Subcutaneous abdominal adipose tissue (tissue), 5 donors: ENCODE results near the gene MYL12B.

Experiments used
- H3K27ac ChIP-seq: one replicate; pipeline ENCODE4 v1.7.0; 2013; ENCODE audit warnings: low read depth, mild to moderate bottlenecking, inconsistent platforms, low read length, moderate library complexity
- H3K27me3 ChIP-seq, 5 donors: one replicate each; pipeline ENCODE4 v1.7.0; 2013; ENCODE audit warnings: low read length in 5 of 5, inconsistent platforms in 1 of 5; ENCODE audit not compliant: control insufficient read depth in 5 of 5, insufficient read depth in 4 of 5
- H3K36me3 ChIP-seq, 5 donors: one replicate each; pipeline ENCODE4 v1.7.0; 2013; ENCODE audit warnings: low read length in 5 of 5; ENCODE audit not compliant: control insufficient read depth in 5 of 5, insufficient read depth in 5 of 5
- H3K4me1 ChIP-seq, 5 donors: one replicate each; pipeline ENCODE4 v1.7.0; 2013; ENCODE audit warnings: low read length in 5 of 5, mild to moderate bottlenecking in 3 of 5, moderate library complexity in 1 of 5; ENCODE audit not compliant: control insufficient read depth in 5 of 5, insufficient read depth in 5 of 5
- H3K4me3 ChIP-seq, 5 donors: one replicate each; pipeline ENCODE4 v1.7.0; 2013; ENCODE audit warnings: low read length in 5 of 5, low read depth in 1 of 5
- H3K9ac ChIP-seq, 5 donors: one replicate each; pipeline ENCODE4 v1.7.0; 2013; ENCODE audit warnings: low read length in 5 of 5, mild to moderate bottlenecking in 4 of 5, moderate library complexity in 3 of 5
- H3K9me3 ChIP-seq, 5 donors: one replicate each; pipeline ENCODE4 v1.7.0; 2013; ENCODE audit warnings: low read length in 5 of 5; ENCODE audit not compliant: control insufficient read depth in 5 of 5
- donor health status: healthy.
- donor health status: healthy.
- donor health status: healthy.
- donor health status: healthy.
- donor health status: healthy.

The MYL12B gene

GRCh38 chr18:3256693-3257626 lies 5.0 kb upstream of the MYL12B start:
- Histone ChIP-seq H3K9me3 (no peaks in the 10 kb centered on the region), H3K9ac (no peak overlapping the region), H3K4me3 (no peak overlapping the region), H3K36me3 (peaks cover 39 to 59% (median 55%) of the 10 kb centered on the region in 5 donors), H3K27me3 (no peaks in the 10 kb centered on the region), H3K4me1 (peaks cover 0 to 34% (median 24%) of the 10 kb centered on the region in 5 donors), H3K27ac (no peak overlapping the region)

GRCh38 chr18:3257627-3258120 lies 4.3 kb upstream of the MYL12B start:
- H3K9me3 ChIP-seq: no peaks in the 10 kb centered on the region
- peaks cover 39 to 59% (median 55%) of the 10 kb centered on the region in 5 donors for H3K36me3 ChIP-seq
- peaks cover 0 to 31% (median 21%) of the 10 kb centered on the region in 5 donors for H3K4me1 ChIP-seq
- H3K27ac ChIP-seq: no peak overlapping the region
- H3K27me3 ChIP-seq: no peaks in the 10 kb centered on the region
- H3K9ac ChIP-seq: no peak overlapping the region
- no peak overlapping the region for H3K4me3 ChIP-seq

- Histone ChIP-seq H3K27ac (peak overlapping the region; percentile 98), H3K4me3 (peak overlapping the region; percentile 73 to 99 (median 95)), H3K9me3 (no peaks in the 10 kb centered on the region), H3K27me3 (no peaks in the 10 kb centered on the region), H3K9ac (peak overlapping the region; percentile 88 to 96 (median 95)), H3K4me1 (peaks cover 0 to 54% (median 50%) of the 10 kb centered on the region in 5 donors), H3K36me3 (peaks cover 16 to 29% (median 25%) of the 10 kb centered on the region in 5 donors)
Observed at GRCh38 chr18:3260995-3261372, 949 bp upstream of the MYL12B start.

GRCh38 chr18:3262234-3263131 lies 550 bp downstream of the MYL12B start:
- peak overlapping the region; percentile 98 for H3K27ac ChIP-seq
- H3K9ac ChIP-seq: peak overlapping the region; percentile 8 to 96 (median 95)
- H3K4me3 ChIP-seq: peak overlapping the region; percentile 73 to 99 (median 96)
- H3K27me3 ChIP-seq: no peaks in the 10 kb centered on the region
- no peaks in the 10 kb centered on the region for H3K9me3 ChIP-seq
- H3K4me1 ChIP-seq: peaks cover 0 to 61% (median 59%) of the 10 kb centered on the region in 5 donors
- H3K36me3 ChIP-seq: peaks cover 4 to 15% (median 11%) of the 10 kb centered on the region in 5 donors

DNA sequence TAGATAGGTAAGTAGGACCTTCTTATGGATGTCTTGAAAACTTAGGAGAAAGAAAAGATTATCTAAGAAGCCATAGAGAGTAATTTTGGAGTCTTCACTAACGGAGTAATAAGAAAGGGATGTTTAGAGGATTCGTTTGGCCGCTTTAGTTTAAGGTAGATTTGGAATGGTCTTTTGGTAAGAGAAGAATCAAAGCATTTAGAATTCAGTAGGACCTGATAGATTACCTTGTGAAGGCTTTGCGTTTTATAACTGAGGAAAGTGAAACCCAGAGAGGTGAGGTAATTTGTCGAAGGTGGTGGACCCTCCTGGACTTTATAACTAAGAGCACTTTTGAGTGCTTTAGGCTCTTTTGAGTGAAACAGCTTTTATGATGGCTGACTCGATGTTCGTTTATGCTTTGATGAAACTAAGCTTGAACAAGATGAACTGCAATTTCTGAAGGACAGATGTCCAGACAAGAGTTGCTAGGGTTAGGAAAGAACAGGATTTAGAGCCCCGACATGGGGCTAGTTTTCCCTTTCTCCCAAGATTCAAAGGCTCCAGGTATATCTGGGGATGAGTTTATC lies 1.3 kb downstream of the MYL12B start:
- Histone ChIP-seq H3K36me3 (peaks cover 0 to 7% (median 4%) of the 10 kb centered on the region in 5 donors), H3K27ac (peak overlapping the region; percentile 98), H3K27me3 (no peaks in the 10 kb centered on the region), H3K9me3 (no peaks in the 10 kb centered on the region), H3K4me3 (peak overlapping the region; percentile 73 to 99 (median 96)), H3K9ac (peak overlapping the region; percentile 8 to 96 (median 95)), H3K4me1 (peaks cover 0 to 65% (median 62%) of the 10 kb centered on the region in 5 donors)

- peaks cover 2 to 76% (median 73%) of the 10 kb centered on the region in 5 donors for H3K4me1 ChIP-seq
- H3K9ac ChIP-seq: no peak overlapping the region
- H3K27me3 ChIP-seq: no peaks in the 10 kb centered on the region
- H3K27ac ChIP-seq: no peak overlapping the region
- no peaks in the 10 kb centered on the region for H3K9me3 ChIP-seq
- no peaks in the 10 kb centered on the region for H3K36me3 ChIP-seq
- H3K4me3 ChIP-seq: peak overlapping the region in 1 of 5 donors; percentile 17
Observed at GRCh38 chr18:3264362-3264761, 2.4 kb downstream of the MYL12B start.

- H3K27ac ChIP-seq: peak overlapping the region; percentile 40
- H3K27me3 ChIP-seq: no peaks in the 10 kb centered on the region
- peaks cover 2 to 80% (median 76%) of the 10 kb centered on the region in 5 donors for H3K4me1 ChIP-seq
- H3K4me3 ChIP-seq: peak overlapping the region in 1 of 5 donors; percentile 28
- no peaks in the 10 kb centered on the region for H3K36me3 ChIP-seq
- peak overlapping the region in 1 of 5 donors; percentile 48 for H3K9ac ChIP-seq
- no peaks in the 10 kb centered on the region for H3K9me3 ChIP-seq
Observed at GRCh38 chr18:3265564-3266033, 3.7 kb downstream of the MYL12B start.

- Histone ChIP-seq H3K4me1 (peaks cover 2 to 74% (median 71%) of the 10 kb centered on the region in 5 donors), H3K27ac (no peak overlapping the region), H3K4me3 (no peak overlapping the region)
Observed at GRCh38 chr18:3266062-3266608, 4.2 kb downstream of the MYL12B start.

DNA sequence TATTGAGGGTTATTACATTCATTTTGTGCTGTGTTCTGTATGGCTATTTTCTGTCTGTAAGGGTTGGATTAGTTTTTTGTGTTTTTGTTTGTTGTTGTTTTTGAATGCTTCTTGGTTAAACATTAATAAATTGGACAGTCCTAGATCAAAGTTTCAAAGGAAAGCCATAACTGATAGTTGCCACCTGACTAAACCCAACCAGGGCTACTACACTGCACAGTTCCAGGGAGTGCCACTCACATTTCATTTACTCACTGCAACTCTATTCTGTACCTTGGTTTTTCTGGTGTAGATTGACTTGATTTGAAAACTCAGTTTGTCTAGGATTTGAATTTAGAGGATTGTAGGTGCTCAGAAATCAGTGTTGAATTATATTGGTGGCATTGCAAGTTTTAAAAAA lies 6.4 kb downstream of the MYL12B start:
- H3K9ac ChIP-seq: no peak overlapping the region
- H3K36me3 ChIP-seq: peaks cover 0 to 6% (median 3%) of the 10 kb centered on the region in 5 donors
- no peak overlapping the region for H3K4me3 ChIP-seq
- H3K4me1 ChIP-seq: peaks cover 2 to 63% (median 62%) of the 10 kb centered on the region in 5 donors
- H3K27ac ChIP-seq: no peak overlapping the region
- H3K27me3 ChIP-seq: no peaks in the 10 kb centered on the region
- no peaks in the 10 kb centered on the region for H3K9me3 ChIP-seq

More at GRCh38 chr18:3266062-3266608, 4.2 kb downstream of the MYL12B start:
- Histone ChIP-seq H3K9me3 (no peaks in the 10 kb centered on the region), H3K27me3 (no peaks in the 10 kb centered on the region), H3K9ac (no peak overlapping the region), H3K36me3 (no peaks in the 10 kb centered on the region)
